HPDE6-E6E7 (cell line): ENCODE data around the gene TRIM67.

Experiments
- DNase-seq: peaks from one replicate; pipeline ENCODE4 v3.0.0; 2011; ENCODE audit warnings: missing footprints; ENCODE audit errors: extremely low spot score

TRIM67 gene

DNA sequence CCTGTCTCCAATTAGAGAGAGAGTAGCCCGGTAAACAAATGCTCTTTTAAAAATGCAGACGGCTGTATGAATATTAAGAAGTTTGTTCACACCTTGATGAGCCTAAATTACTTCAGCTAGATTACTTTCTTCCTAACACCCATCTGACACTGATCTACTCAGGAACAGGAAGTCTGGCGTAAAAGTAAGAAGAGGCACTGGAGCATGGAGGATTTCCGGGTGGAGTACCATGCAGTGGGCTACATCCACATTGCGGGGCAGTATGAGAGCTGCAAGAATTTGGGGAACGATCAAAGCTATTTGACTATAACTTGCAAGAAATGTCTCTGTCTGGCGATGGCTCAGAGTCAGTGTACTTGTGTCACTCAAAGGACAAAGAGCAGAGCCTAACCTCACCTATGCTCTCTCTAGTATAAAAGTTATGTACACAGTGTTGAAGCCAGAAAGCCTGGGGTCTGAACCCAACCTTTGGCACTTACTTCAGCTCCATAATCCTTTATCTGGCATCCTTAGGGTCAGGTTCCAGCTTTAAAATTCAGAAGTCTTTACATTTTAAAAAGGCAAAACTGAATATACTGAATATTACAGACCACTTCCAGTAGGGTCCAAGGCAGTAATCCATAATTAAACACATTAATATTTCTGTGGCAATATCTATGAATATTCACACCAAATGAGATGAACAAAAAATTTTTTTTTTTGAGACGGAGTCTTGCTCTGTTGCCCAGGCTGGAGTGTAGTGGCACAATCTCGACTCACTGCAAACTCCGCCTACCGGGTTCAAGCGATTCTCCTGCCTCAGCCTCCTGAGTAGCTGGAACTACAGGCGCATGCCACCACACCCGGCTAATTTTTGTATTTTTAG lies 71.2 kb downstream of the TRIM67 start:
- DNase-seq: no peak

DNA sequence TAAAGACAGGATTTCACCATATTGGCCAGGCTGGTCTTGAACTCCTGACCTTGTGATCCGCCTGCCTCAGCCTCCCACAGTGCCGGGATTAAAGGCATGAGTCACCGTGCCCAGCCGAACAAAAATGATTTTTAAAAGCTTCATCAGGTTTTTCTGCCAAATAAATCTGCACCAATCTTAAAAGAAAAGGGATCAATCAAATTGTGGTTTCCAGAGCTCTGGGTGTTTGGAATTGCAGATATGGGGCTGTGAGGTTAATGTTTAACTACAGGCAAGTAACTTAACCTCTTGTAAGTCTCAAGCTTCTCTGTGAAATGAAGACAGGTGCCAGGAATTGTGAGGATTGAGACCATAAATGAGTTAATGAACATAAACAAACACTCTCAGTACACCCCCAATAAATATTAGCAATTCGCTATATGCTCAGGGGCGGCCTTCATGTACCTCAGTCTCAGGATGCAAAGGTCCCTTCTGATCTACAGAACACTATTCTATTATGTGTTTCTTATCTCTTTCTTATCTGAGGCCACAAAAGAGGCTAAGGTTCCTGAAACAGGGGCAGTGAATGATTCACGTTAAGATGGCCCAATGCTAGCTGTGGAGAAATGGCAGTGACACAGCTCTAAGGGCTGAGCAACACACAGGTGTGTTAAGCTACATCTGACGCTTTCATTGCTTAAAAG lies 72.0 kb downstream of the TRIM67 start:
- DNase-seq: no peak

DNA sequence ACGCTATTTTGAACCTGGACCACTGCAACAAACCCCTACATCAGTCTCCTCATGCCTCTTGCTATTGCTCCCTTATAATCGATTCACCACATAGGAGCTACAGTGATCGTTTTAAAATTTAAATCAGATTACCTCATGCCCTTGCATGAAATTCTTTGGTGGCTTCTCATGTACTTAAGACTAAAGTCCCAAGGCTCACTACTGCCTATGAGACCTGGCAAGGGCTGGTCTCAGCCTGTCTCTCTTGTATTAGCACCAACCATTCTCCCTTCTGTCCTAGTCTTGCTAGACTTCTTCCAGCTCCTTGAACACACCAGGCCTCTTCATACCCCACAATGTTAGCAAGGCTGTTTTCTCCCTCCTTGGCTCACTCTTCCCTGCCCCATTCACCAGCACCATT lies 72.6 kb downstream of the TRIM67 start:
- no peak for DNase-seq

DNA sequence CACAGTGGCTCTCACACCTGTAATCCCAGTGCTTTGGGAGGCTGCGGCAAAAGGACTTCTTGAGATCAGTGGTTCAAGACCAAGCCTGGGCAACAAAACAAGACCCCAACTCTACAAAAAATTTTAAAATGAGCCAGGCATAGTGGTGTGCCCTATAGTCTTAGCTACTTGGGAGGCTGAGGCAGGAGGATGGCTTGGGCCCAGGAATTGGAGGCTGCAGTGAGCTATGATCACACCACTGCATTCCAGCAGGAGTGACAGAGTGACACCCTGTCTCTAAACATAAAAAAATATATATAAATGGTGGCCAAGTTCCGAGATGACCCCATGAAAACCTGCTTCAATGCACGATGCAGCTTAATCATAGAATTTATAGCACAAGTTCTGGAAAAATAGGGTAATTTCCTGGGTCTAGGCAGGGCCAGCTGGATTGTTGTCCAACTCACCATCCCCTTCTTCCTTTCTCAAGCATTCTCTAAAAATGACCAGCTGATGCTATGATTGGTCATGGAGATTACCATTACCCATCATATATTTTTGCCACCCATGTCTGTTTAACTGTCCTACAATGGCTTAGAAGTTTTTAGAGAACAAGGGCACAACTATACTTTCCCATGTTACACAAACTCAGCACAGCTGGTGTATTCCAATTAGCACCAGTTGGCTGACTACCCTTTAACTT lies 73.8 kb downstream of the TRIM67 start:
- DNase-seq: no peak

DNA sequence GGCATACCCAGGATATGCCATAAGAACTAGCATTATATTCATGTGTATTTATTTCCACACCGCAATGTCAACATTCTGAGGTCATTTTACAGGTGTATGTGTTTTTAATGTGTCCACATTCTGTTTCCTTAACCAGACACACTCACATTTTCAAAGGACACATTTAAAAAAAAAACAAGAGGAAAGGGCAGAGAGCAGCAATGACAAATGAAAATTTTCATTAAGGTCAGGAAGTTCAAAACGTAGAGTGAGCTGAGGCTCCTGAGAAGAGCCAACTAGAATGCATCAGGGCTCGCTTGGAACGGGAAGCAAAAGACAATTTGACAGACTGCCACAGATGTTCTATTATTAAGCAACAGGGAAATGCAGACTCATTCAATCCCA lies 74.3 kb downstream of the TRIM67 start:
- DNase-seq: no peak

DNA sequence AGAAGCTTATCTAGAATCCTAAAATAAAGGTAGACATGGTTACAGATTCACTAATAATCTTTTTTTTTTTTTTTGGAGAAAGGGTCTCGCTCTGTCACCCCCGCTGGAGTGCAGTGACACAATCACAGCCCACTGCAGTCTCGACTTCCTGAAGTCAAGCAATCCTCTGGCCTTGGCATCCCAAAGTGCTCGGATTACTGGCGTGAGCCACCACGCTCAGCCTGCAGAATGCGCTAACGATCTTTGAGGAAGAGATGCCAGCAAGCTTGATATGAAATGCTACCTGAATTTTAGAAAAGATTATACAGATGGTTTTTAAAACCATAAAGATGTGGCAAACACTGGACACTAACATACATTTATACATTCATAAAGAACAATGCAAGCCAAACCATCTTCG lies 75.1 kb downstream of the TRIM67 start:
- no peak for DNase-seq

DNA sequence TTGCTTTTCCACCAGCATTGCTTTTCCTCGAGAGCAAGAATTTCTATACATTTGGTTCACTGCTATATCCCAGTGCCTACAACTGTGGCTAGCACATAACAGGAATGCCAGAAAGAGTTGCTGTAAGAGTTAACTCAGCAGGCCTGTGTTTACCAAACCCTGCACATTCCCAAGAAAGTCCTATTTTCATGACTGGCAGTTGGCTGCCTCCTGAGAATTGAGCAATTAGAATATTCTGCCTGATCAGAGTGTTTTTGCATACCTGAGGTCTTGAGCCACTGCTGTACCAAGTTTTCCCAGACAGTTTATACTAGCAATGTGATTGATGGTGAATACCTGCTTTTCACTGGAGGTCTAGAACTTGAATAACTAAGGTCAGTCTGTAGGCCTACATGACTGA lies 76.4 kb downstream of the TRIM67 start:
- DNase-seq: no peak

DNA sequence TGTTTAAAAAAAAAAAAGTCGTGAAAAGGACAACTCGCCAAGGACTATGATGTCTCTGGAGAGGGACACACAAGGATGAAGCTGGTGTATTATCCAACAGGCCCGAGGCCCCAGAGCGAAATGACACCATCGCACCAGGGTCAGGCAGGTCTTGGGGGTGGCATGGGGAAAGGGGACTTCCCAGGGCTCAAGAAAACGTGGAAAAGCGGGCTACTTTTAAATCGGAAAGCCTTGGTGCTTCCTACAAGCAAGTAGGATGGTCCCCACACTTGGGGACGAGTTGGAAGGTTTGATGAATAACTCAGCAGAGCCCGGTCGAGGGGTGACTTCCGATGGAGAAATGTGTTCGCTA lies 78.6 kb downstream of the TRIM67 start:
- DNase-seq: no peak

DNA sequence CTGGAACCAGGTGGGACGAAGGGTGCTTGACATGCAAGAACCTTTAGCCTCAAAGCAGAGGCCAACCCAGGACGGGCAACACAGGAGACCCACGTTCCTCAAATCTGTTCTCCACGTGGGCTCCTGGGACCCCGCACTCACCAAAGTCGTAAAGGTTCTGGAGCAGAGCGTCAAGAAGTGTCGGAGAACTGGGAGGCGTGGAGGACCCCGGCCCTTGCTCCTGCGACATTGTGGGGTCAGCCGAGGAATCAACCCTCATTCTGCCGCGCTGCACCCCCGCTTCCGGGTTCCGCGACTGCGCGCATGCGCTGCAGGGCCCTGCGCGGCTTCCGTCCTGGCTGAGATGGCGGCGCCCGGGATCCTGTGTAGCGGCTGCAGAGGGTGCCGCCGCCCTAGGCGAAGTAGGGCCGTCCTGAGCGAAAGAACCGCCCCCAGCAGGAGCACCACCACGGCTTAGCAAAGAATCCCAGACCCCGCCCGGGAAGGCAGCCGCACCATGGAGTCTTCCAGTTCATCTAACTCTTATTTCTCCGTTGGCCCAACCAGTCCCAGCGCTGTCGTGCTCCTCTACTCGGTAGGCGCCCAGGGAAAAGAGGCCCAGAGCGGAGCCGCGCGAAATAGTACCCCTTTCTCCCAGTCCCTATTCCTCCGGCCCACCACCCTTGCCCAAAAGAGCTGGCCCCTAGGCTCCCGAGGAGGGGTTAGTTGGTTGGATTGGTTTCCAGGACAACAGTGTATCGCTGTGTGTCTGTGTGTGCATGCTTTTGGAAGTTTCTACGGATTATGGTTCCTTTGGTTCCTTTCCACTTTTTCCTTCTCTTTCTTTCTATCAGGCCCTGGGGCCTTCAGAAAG lies 79.3 kb downstream of the TRIM67 start, which contains the start of gene GNPAT:
GNPAT (plus strand) TSS at position 330 of the 853 bp plus-strand sequence; CDS start at position 497, 167 bp downstream.
- DNase-seq: peak; percentile 97

DNA sequence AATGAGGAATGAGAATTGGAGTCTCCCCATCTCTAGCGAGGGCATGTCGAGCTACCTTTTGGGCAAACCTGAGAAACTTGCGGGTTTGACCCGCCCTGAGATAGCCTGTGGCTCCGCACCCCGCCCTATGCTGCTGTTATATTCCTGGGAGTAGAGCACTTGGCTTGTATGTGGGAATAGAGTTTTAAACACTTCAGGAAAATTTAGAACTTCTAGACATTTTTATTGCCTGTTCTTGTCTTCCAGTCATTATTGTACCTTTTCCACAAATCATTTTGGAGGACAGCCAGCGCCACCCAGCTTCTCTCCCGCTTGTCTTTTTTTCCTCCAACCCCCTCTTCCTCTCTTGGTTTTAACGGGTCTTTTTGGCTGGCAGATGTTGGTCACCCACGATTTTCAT lies 79.9 kb downstream of the TRIM67 start:
- peak; percentile 50 for DNase-seq

DNA sequence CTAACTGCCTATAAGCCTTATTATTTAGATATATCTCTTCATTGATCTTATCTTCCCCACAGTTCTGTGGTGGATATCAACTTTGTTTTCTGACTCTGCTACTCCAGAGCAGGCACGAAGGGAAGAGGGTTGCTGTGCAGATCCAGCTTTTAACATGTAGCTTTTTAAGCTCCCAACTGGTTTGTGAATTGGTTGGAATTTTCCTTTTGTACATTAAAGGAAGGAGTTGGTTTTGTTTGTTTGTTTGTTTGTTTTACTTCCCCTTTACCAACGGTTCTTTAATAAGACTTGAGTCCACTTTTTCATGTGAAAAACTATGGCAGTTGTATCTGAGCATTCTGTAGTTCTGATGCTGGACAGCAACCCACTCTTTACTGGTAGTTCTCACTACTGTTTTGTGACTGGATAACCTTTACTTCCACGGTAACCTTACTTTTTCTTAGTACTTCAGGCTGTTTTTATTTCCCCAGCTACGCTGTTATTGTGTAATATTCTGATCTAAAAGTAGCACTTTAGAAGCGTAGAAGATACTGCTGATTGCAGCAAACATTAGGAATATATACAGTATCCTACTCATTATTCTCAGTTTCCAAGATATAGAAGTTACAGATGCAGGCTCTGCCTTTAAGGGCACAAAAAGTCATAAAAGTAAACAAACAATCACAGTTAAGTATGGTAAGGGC lies 80.8 kb downstream of the TRIM67 start:
- no peak for DNase-seq

DNA sequence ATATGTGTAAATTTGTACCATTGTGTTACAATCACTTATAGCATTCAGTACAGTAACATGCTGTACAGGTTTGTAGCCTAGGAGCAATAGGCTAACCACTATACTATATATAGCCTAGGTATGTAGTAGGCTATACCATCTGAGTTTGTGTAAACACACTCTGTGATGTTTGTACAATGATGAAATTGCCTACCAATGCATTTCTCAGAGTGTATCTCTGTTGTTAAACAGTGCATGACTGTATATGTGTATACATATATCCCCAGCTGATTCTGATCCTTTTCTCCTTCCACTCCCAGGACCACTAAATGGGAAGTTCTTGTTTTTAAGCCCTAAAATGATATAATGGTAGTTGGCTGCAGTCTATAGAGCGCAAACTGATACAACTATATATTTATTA lies 86.9 kb downstream of the TRIM67 start:
- DNase-seq: no peak

DNA sequence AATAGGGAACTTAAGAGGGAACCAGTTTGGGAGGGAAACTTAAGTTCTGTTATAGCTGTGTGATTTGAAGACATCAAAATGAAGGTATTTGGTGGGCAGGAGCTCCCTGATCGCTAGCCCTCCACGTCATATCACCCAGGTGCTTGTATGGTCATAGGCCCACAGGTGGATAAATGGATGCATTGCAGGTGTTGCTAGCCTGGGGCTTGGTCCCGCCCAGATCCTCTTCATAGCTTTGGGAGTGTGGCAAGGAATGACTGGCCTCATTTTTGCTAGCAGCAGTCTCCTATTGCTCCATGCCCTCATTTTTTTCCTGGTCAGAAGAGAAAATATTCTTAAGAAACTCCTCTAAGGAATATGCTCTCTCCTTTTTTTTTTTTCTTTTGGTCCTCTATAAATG lies 90.5 kb downstream of the TRIM67 start:
- DNase-seq: no peak

DNA sequence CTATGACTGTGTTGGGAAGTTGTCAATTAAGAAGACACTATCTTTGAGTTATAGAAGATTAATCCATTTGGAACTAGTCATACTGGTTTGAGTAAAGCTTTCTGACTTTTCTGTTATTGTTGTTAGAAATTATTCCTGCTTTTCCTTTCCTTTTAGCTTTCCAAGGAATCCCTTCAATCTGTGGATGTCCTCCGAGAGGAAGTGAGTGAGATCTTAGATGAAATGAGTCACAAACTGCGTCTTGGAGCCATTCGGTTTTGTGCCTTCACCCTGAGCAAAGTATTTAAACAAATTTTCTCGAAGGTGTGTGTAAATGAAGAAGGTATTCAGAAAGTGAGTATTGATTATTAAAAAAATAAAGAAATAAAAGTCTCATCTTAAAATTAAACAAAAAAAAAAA lies 98.5 kb downstream of the TRIM67 start:
- DNase-seq: no peak

DNA sequence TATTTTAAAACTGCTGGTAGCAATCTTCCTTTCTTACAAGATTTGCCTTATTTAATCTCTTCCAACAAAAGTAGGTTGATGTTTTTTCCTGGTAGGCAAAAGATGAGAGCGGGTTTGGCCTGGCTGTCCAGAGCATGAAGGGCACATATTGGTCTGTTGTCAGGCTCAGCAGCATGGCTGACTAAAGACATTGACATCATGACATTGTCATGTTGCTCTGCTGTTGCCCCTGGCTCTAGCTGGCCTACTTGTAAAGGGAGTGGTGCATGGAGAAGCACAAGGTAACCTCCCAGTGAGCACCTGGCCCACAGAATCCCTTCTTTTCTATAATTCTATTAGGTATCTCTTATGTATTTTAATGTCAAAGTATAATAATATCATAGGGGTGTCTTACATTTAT lies 102.8 kb downstream of the TRIM67 start:
- no peak for DNase-seq

DNA sequence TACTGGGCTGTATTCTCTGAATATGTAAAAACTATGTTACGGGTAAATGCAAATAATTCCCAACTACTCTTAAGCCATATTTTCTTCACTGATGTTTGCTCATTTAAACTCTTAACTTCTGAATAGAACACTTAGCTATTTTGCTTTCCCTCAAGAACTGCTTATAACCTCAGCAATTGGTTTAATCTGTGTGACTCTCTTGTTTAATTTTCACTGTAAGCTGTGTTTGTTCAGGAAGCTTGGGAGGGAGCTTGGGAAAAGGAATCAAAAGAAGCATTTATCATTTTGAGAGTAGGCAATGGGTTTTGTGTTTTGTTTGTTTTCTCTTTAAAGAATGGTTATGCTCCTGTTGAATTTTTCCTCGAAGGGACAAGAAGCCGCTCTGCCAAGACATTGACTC lies 103.5 kb downstream of the TRIM67 start:
- no peak for DNase-seq

DNA sequence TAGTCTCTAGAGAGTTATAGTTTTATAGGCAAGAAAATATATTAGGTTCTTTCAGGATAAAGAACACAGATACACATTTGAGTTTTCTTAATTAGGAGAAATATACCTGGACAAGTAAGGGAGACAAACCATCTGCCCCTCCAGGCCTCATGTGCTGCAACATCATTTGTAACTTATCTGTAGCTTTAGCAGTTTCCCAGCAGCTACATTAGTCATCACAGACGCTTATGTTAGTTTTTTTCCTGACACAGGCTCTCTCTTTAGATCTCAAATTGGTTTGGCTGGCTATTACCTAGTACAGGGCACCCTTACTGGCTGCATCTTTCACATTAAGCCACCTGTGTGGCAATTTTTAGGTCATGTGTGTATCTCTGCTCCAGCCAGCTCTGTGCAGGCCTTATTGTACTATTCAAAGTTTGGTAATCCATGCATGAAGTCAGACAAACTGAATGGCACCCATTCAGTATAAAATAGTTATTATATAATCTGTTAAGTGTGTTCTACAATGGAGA lies 105.0 kb downstream of the TRIM67 start:
- DNase-seq: no peak
